Endothelial cell of umbilical vein (primary cell): ENCODE data around the gene RAPGEF6. TPM values are rescaled to one million over a fixed set of nuclear protein-coding genes. Genes with fewer than 3 reads are reported as not detected.

ENCODE experiments used
- BruUV-seq: library from RNA; stranded (reverse); fragments of 400-500 nt; replicated peaks from 2 replicates; lab custom pipeline; 2021; lab: Mats Ljungman, UMichigan
- CTCF ChIA-PET: fragments of 300-600, 350-600 bp; sonication (Branson Sonifier 250); formaldehyde crosslinking; loops from one replicate; lab custom pipeline; 2021; ENCODE audit warnings: antibody characterized with exemption, inconsistent platforms; lab: Charles Lee
- POLR2A ChIA-PET: fragments of 300-600, 350-600 bp; sonication (Branson Sonifier 250); formaldehyde crosslinking; loops from one replicate; lab custom pipeline; 2021; ENCODE audit warnings: antibody characterized with exemption, inconsistent platforms; lab: Charles Lee
- DNase-seq: peaks from one replicate; pipeline ENCODE4 v3.0.0-alpha.2; 2011; ENCODE audit warnings: low read depth, low spot score
- FAIRE-seq: peaks from 2 replicates; lab custom pipeline; 2011; peaks lifted over from hg19 to GRCh38; lab: Jason Lieb, UNC
- H2AFZ ChIP-seq: 2 replicates; pipeline ENCODE4 v1.6.0; 2012; ENCODE audit warnings: low read depth, low read length, control low read depth, inconsistent platforms
- H3K27ac ChIP-seq: 2 replicates; pipeline ENCODE4 v1.5.1; 2011; ENCODE audit warnings: low read depth, mild to moderate bottlenecking, control low read depth, low read length, moderate library complexity; ENCODE audit not compliant: insufficient read depth
- H3K27me3 ChIP-seq, 2 experiments: 2 replicates each; pipeline versions ENCODE4 v1.6.0 to v1.6.1; 2011; ENCODE audit warnings: low read length in 2 of 2, mixed read lengths in 1 of 2; ENCODE audit not compliant: control insufficient read depth in 2 of 2, insufficient read depth in 2 of 2
- H3K36me3 ChIP-seq, 2 experiments: 2 replicates in 1 of 2; 3 replicates in 1 of 2; pipeline ENCODE4 v1.5.1; 2011; ENCODE audit warnings: low read length in 2 of 2, mild to moderate bottlenecking in 1 of 2, moderate library complexity in 1 of 2; ENCODE audit not compliant: control insufficient read depth in 2 of 2, insufficient read depth in 2 of 2; ENCODE audit errors: extremely low read depth in 1 of 2
- H3K4me1 ChIP-seq: 3 replicates; pipeline ENCODE4 v1.5.1; 2011; ENCODE audit warnings: mild to moderate bottlenecking, low read length; ENCODE audit not compliant: control insufficient read depth, insufficient read depth; ENCODE audit errors: extremely low read depth
- H3K4me2 ChIP-seq: 2 replicates; pipeline ENCODE4 v1.6.1; 2011; ENCODE audit warnings: low read length, control low read depth, mixed read lengths; ENCODE audit not compliant: insufficient read depth
- H3K4me3 ChIP-seq, 3 experiments: fragments of 200-600 bp in 1 of 3; sonication (generic), shearing (Covaris generic) in 1 of 3; replicated peaks in 1 of 3; 2 replicates each; pipeline ENCODE4 v1.5.1; 2011 to 2016; ENCODE audit warnings: control low read depth in 3 of 3, low read length in 3 of 3, mild to moderate bottlenecking in 2 of 3, inconsistent platforms in 1 of 3, low read depth in 1 of 3, moderate library complexity in 1 of 3; ENCODE audit not compliant: insufficient read depth in 1 of 3
- H3K79me2 ChIP-seq: 2 replicates; pipeline ENCODE4 v1.6.0; 2012; ENCODE audit warnings: low read length, inconsistent platforms; ENCODE audit not compliant: control insufficient read depth, insufficient read depth
- H3K9ac ChIP-seq: replicated peaks from 2 replicates; pipeline ENCODE3; 2011; ENCODE audit warnings: low read length, control low read depth; ENCODE audit not compliant: insufficient read depth; ENCODE audit errors: extremely low read depth
- H3K9me1 ChIP-seq: replicated peaks from 3 replicates; pipeline ENCODE4 v1.6.0; 2011; ENCODE audit warnings: mild to moderate bottlenecking, low read length; ENCODE audit not compliant: control insufficient read depth, insufficient read depth; ENCODE audit errors: extremely low read depth
- H3K9me3 ChIP-seq: replicated peaks from 2 replicates; pipeline ENCODE4 v1.5.1; 2012; ENCODE audit warnings: low read length, inconsistent platforms; ENCODE audit not compliant: control insufficient read depth, insufficient read depth
- H4K20me1 ChIP-seq: replicated peaks from 2 replicates; pipeline ENCODE3; 2011; ENCODE audit warnings: mild to moderate bottlenecking, low read length; ENCODE audit not compliant: control insufficient read depth, insufficient read depth; ENCODE audit errors: extremely low read depth
- EZH2 ChIP-seq: IDR thresholded peaks from 2 replicates; pipeline ENCODE4 v1.6.1; 2012; ENCODE audit warnings: borderline replicate concordance, low read depth, mild to moderate bottlenecking, moderate library complexity, low read length, inconsistent platforms; ENCODE audit not compliant: severe bottlenecking
- FOS ChIP-seq: IDR thresholded peaks from 2 replicates; pipeline ENCODE4 v1.6.1; 2011; ENCODE audit warnings: mild to moderate bottlenecking, low read length, moderate library complexity, borderline replicate concordance; ENCODE audit not compliant: insufficient read depth
- GATA2 ChIP-seq: IDR thresholded peaks from 2 replicates; pipeline ENCODE4 v1.7.0; 2011; ENCODE audit warnings: low read depth, mild to moderate bottlenecking, moderate library complexity, mixed read lengths, low read length; ENCODE audit not compliant: insufficient read length, insufficient read depth
- JUN ChIP-seq: IDR thresholded peaks from 2 replicates; pipeline ENCODE4 v1.6.1; 2011; ENCODE audit warnings: borderline replicate concordance, low read depth; ENCODE audit not compliant: insufficient read length, insufficient read depth
- MYC ChIP-seq: IDR thresholded peaks from one replicate; pipeline ENCODE4 v1.6.1; 2011; ENCODE audit warnings: mild to moderate bottlenecking, low read depth, low read length
- POLR2A ChIP-seq: IDR thresholded peaks from 2 replicates; pipeline ENCODE4 v1.6.1; 2012; ENCODE audit warnings: low read depth, mild to moderate bottlenecking, control low read depth, low read length
- POLR2AphosphoS5 ChIP-seq: IDR thresholded peaks from 2 replicates; pipeline ENCODE4 v1.6.1; 2012; ENCODE audit warnings: low read depth, mild to moderate bottlenecking, control low read depth, low read length, moderate library complexity; ENCODE audit not compliant: insufficient read depth
- dilution Hi-C: fragments of 300-500 bp; cut with MboI; formaldehyde crosslinking; loops from one replicate; pipeline ENCODE4 v1.15.0; 2019; ENCODE audit warnings: low sequenced_read_pairs; ENCODE audit not compliant: extremely low pct_ligation_motif_present
- intact Hi-C: fragments of 100-400 bp; cut with micrococcal nuclease; formaldehyde crosslinking; loops from one replicate; pipeline ENCODE4 v1.10.0; 2022
- polyA plus RNA-seq, 4 experiments: library from polyadenylated mRNA; depleted of rRNA in 3 of 4; stranded (reverse) in 3 of 4; unstranded in 1 of 4; fragments of >200 nt; gene quantifications; 2 replicates each; pipeline versions ENCODE4 v1.2.1 to v1.2.3, GENCODE V29; 2011 to 2012; ENCODE audit warnings: missing spikeins in 1 of 4
- total RNA-seq: library from RNA; stranded (reverse); gene quantifications from 2 replicates; pipeline ENCODE4 v1.2.3, GENCODE V29; 2021
- TF ChIP-seq, protein P1 (sequence below): IDR thresholded peaks from 2 replicates; pipeline ENCODE4 v1.6.1; 2011; ENCODE audit not compliant: insufficient read depth, insufficient read length
- TF ChIP-seq, protein P2 (sequence below), 2 donors: IDR thresholded peaks; 1 replicate in 1 of 2; 2 replicates in 1 of 2; pipeline ENCODE4 v1.5.1; 2011; ENCODE audit warnings: low read length in 2 of 2, mild to moderate bottlenecking in 2 of 2, moderate library complexity in 2 of 2, control low read depth in 1 of 2, inconsistent platforms in 1 of 2, low read depth in 1 of 2; ENCODE audit not compliant: insufficient read depth in 1 of 2; ENCODE audit errors: extremely low read depth in 1 of 2

The RAPGEF6 gene
- total and polyA plus RNA-seq, 2 donors (not counting 3 experiments of a cell fraction or from before 2014, with no cell fraction given) = 3.5 to 17.5 TPM

DNA sequence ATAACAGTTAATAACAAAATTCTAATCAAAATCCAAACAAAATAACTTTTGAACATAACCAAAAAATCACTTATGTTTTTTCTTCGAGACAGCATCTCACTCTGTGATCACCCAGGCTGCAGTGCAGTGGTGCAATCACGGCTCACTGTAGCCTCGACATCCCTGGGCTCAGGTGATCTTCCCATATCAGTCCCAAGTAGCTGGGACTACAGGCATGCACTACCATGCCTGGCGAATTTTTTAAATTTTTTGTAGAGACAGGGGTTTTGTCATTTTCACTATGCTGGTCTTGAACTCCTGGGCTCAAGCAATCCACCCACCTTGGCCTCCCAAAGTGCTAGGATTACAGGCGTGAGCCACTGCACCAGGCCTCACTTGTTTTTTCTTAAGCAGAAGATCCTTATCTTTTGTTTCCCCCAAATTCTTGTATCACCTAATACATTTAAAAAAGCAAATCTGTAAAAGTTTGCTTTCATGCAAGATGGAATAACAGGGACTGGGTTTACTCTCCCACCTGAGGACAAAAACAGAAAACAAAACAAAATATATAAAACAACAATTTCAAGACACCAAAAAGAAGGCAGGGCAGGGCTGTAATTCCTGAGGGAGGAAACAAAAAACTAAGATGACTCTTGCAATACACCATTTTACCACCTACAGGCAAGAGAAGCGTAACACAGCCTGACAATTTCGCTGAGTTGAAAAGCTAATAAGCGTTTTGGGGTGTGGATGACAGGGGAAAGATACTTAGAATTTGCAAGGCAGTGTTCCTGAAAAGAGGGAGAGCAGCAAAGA is 71.4 kb downstream of the RAPGEF6 start:
- H3K9me3 ChIP-seq = no peaks in the 10 kb centered on the region
- intact Hi-C loops = loop anchor here (2.0 kb wide), 1 partner anchor 13 kb away; no protein-coding TSS in a partner anchor
- no peak for DNase-seq
- BruUV-seq = no TSS peak
- H3K4me1 ChIP-seq = no peaks in the 10 kb centered on the region
- FAIRE-seq = no peak
- CTCF ChIA-PET = interaction anchor here (1.2 to 1.8 kb wide), 3 partner anchors 16 to 141 kb away, joined by 3 to 6 read pairs (median 3); no protein-coding TSS in a partner anchor
- no peak overlapping the region for H3K9ac ChIP-seq
- no peak overlapping the region for H3K4me2 ChIP-seq
- no peak overlapping the region for H3K27ac ChIP-seq
- no peaks in the 10 kb centered on the region for H3K36me3 ChIP-seq
- TF ChIP-seq GATA2 = no peak
- TF ChIP-seq, protein P1, sequence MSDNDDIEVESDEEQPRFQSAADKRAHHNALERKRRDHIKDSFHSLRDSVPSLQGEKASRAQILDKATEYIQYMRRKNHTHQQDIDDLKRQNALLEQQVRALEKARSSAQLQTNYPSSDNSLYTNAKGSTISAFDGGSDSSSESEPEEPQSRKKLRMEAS = no peak
- no peak for TF ChIP-seq POLR2AphosphoS5
- TF ChIP-seq MYC = no peak
- no peak for TF ChIP-seq JUN
- TF ChIP-seq FOS = no peak
- TF ChIP-seq EZH2 = no peak
- no peak for TF ChIP-seq POLR2A
- TF ChIP-seq, protein P2, sequence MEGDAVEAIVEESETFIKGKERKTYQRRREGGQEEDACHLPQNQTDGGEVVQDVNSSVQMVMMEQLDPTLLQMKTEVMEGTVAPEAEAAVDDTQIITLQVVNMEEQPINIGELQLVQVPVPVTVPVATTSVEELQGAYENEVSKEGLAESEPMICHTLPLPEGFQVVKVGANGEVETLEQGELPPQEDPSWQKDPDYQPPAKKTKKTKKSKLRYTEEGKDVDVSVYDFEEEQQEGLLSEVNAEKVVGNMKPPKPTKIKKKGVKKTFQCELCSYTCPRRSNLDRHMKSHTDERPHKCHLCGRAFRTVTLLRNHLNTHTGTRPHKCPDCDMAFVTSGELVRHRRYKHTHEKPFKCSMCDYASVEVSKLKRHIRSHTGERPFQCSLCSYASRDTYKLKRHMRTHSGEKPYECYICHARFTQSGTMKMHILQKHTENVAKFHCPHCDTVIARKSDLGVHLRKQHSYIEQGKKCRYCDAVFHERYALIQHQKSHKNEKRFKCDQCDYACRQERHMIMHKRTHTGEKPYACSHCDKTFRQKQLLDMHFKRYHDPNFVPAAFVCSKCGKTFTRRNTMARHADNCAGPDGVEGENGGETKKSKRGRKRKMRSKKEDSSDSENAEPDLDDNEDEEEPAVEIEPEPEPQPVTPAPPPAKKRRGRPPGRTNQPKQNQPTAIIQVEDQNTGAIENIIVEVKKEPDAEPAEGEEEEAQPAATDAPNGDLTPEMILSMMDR (IDR thresholded peaks at IDR 0.05; ENCODE audit: extremely low read depth in 1 of 2, insufficient read depth in 1 of 2, low read depth in 1 of 2, low read length in 2 of 2) = no peak
- no peak overlapping the region for H2AFZ ChIP-seq
- H3K4me3 ChIP-seq = no peak overlapping the region
- dilution Hi-C loops = no loop called here
- no peaks in the 10 kb centered on the region for H3K27me3 ChIP-seq
- H3K9me1 ChIP-seq = no peaks in the 10 kb centered on the region
- POLR2A ChIA-PET = no interaction called here
- no peaks in the 10 kb centered on the region for H4K20me1 ChIP-seq
- H3K79me2 ChIP-seq = peaks cover 6% of the 10 kb centered on the region
